HG02840 (cell line): ENCODE results near the gene HDHD5.
"Not testable (repeated sequence)": the region's sequence is repeated elsewhere in the genome, so short reads cannot be mapped to it uniquely, and the experiment has no call there.

Experiments used
- ATAC-seq: cut with Tn5 transposase; IDR thresholded peaks from one replicate; pipeline ENCODE4 v1.9.1; 2021; ENCODE audit warnings: mild to moderate bottlenecking, moderate library complexity, moderate number of reproducible peaks; ENCODE audit not compliant: unreplicated experiment, low FRiP score

HDHD5 gene

GRCh38 chr22:17157714-17158113 lies 1.4 kb downstream of the HDHD5 start:
- no peak for ATAC-seq

- ATAC-seq = no peak
Measured at GRCh38 chr22:17155941-17156340, 3.1 kb downstream of the HDHD5 start.

DNA sequence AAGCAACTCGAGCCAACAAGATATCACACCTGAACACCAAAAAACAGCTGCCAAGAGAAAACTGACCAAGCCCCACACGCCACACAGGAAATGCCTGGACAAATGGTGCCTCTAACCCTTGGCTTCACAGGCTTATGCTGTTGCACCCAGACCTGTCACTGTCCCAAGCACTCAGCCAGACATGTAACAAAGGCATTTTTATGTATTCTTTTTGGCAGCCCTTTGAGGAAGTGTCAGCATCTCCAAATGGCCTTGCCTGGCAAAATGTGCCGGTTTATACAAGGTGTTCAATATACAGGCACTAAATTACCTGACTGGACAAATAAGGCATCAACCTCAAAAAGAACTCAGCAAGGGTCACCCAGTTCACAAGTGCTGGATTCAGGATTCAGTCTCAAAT lies 6.1 kb downstream of the HDHD5 start:
- ATAC-seq = no peak

GRCh38 chr22:17152340-17152739 lies 6.7 kb downstream of the HDHD5 start:
- no peak for ATAC-seq

DNA sequence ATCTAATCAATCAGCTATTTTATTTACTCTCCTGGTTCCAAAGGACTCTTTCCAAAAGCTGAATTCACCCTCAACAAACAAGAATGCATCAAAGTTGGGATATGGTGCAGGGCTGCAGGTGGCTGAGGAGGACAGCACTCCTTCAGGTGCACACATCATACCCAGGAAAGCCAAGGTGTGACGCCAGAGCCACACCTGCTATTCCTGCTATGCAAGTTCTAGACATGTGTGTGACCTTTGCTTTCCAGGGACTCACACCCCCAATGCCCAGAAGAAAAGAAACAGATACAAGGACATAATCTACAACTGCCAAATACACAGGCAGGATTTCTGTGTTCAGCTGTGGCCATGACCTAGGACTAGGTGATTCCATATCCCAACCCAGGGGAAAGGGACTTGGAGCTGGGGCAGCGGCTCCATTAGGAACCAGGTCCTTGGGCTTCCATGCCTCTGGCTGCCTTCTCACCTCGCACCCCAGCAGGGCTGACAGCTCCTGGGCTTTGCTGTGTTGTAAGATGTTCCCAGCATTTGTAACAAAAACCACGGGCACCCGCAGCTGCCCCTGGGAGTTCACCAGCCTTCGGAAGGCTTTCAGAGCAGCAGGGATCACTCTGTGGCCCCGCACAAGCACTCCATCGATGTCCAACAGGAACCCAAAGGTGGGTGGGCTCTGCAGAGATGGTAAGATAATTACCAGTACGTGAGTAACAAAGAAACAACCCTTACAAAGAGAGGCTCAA lies 9.8 kb downstream of the HDHD5 start:
- ATAC-seq = no peak

- ATAC-seq = not testable (repeated sequence)
Measured at GRCh38 chr22:17147458-17147857, 11.6 kb downstream of the HDHD5 start.

DNA sequence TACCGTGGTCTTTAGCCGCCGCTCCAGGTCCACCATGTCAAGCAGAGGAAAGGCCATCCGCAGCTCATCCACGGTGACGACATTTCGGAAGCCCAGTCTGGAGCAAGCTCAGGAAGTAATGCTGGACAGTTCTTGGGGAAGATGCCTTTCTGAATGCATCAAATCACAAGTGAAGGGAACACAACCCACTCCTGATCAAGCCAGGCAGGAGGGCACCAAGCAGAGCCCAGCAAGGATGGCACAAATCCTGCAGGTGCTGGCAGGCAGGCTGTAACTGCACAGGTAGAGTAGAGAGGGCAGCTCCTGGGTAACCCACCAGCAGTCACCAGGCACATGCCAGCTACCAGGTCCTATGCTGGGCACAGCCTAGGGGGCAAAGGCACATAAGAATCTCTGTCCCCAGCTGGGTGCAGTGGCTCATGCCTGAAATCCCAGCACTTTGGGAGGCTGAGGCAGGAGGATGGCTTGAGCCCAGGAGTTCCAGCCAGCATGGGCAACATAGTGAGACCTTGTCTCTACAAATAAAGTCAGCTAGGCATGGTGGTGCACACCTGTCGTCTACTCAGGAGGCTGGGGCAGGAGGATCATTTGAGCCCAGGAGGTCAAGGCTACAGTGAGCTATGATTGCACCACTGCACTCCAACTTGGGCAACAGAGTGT lies 13.9 kb downstream of the HDHD5 start:
- ATAC-seq = no peak

GRCh38 chr22:17143826-17144225 lies 15.3 kb downstream of the HDHD5 start:
- no peak for ATAC-seq

DNA sequence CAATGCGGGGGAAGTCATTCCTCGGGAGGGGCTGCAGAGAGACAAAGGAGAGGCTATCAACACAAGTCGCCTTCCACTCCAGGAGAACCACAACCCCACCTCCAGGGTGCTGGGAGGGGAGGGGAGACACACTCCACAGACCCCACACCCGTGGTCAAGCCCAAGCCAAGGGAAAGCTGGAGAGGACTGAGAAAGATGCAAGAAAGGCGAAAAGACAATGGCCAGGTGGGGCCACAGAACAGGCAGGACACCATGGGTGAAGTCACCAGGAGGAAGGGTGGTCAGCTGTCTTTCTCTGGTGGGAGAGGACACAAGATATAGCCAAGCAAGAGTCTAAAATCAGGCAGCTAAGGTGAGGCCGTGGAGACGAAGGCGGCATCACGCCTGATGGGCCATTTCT lies 16.0 kb downstream of the HDHD5 start:
- ATAC-seq = no peak

GRCh38 chr22:17140826-17141766 lies 18.0 kb downstream of the HDHD5 start:
- no peak for ATAC-seq

GRCh38 chr22:17140022-17140421 lies 19.1 kb downstream of the HDHD5 start:
- ATAC-seq = no peak

- no peak for ATAC-seq
Measured at GRCh38 chr22:17138513-17138912, 20.6 kb downstream of the HDHD5 start.

DNA sequence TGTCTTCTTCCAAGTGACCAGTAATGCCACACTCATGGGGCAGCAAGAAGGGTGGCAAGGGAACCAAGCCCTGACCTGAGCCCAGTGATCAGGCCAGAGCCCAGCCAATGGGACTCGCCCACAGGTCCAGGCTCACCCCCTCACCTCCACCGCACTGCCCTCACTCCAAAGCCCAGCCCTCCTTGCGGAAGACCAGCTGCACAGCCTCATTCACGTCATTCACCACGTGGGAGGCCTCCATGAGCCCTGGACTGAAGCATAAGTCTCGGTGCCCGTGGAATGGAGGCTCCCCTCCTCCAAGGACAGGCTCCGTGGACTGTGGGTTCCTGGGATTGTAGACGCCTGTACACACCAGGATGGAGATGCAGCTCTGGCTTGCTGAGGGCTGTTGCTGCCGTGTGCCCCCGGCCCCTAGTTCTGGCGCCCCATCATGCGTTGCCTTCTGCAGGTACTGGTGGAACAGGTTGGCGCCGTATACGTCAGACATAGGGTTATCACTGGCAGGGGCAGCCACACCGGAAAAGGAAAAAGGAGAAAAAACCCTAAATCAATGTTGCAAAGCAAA lies 21.1 kb downstream of the HDHD5 start:
- ATAC-seq = no peak

GRCh38 chr22:17137170-17137569 lies 21.9 kb downstream of the HDHD5 start:
- ATAC-seq = no peak

DNA sequence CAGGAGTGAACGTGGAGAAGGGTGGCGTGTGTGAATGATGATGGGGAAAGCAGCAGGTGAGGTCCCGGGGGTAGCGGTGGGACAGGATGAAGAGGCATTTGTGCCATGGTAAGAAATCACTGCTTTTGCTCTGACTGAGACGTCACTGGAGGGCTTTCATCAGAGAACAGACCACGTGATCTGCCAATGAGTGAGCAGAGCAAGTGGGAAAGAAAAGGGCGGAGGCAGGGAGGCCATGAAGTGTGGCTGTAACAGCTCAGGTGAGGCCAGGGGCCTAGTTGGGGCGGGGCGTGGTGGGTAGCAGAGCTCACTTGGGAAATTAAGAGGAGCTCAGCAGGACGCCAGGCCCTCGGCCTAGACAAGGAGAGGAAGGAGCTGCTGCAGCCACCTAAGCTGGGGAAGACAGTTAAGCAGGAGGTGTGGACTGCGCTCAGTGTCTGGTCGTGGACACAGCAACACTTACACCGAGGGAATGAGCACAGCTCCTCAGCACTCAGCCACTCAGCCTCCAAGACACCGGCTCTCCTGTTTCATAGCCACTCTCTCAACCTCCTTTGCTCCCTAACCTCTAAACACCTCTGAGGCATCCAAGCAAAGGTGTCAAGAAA lies 23.8 kb downstream of the HDHD5 start:
- ATAC-seq = no peak

- no peak for ATAC-seq
Measured at GRCh38 chr22:17133137-17133536, 25.9 kb downstream of the HDHD5 start.

DNA sequence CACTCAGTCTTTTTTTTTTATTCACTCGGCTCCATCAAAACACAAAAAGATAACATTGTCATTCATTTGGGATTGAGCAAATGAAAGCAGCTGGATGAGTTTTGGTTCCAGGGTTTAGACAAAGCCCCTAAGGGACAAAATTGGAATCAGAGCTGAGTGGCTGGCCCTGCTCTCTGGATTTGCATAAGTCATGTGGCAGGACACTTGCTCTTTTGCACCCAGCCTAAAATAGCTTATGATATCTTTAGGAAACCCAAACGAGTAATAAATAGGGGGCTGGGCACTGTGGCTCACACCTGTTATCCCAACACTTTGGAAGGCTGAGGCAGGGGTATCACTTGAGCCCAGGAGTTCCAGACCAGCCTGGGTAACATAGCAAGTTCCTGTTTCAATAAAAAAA lies 27.0 kb downstream of the HDHD5 start:
- no peak for ATAC-seq

DNA sequence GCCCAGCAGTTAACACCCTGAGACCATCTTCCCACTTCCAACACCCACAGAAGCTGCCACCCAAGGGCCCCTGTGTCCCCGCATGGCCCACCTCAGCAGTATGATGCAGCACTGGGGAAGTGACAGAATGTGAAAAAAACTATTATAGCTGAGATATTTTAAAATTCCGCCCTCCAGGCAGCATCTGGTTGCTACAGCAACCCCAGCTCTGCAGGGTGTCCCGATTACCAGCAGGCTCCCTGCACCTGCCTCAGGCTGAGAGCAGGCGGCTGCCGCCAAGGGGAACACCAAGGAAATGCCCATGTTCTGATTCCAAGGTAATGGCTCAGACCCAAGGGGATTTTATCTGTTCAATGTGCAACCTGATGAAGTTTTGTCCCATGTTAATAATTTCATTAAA lies 27.4 kb downstream of the HDHD5 start:
- no peak for ATAC-seq

GRCh38 chr22:17130199-17130598 lies 28.9 kb downstream of the HDHD5 start:
- ATAC-seq = no peak
